ENCODE measurements around the gene CDH22. TPM values are rescaled to one million over a fixed set of nuclear protein-coding genes. Genes with fewer than 3 reads are reported as not detected.

Gene CDH22
- total RNA-seq, 1 donor from 2014 or later: 0.14 TPM

DNA sequence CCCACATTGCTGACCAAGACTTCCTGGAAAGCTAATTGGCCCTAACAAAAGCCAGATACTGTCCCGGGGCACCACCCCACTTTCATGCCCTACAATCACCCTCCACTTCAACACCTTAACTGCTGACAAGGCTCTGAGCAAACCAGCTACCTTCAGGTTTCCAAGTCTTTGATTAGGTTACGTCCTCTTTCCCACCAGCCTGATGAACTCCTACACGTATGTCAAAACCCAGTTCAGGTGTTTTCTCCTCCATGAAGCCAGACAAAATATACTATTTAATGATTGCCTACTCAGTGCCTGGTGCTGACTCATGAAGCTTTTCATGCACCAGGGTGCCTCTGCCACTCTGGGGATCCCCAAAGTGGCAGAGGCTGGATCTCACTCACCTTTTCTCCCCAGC, 58.6 kb downstream of the CDH22 start:
- no peak for DNase-seq (ENCODE audit: low spot score, unreplicated experiment)
- peaks cover 88% of the 10 kb centered on the region for H3K27me3 Mint-ChIP-seq
- no peak overlapping the region for H3K4me3 Mint-ChIP-seq (ENCODE audit: low read depth)
- H3K27ac Mint-ChIP-seq: no peak overlapping the region
- TF ChIP-seq, protein P1, sequence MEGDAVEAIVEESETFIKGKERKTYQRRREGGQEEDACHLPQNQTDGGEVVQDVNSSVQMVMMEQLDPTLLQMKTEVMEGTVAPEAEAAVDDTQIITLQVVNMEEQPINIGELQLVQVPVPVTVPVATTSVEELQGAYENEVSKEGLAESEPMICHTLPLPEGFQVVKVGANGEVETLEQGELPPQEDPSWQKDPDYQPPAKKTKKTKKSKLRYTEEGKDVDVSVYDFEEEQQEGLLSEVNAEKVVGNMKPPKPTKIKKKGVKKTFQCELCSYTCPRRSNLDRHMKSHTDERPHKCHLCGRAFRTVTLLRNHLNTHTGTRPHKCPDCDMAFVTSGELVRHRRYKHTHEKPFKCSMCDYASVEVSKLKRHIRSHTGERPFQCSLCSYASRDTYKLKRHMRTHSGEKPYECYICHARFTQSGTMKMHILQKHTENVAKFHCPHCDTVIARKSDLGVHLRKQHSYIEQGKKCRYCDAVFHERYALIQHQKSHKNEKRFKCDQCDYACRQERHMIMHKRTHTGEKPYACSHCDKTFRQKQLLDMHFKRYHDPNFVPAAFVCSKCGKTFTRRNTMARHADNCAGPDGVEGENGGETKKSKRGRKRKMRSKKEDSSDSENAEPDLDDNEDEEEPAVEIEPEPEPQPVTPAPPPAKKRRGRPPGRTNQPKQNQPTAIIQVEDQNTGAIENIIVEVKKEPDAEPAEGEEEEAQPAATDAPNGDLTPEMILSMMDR (IDR thresholded peaks at IDR 0.05; ENCODE audit: unreplicated experiment): no peak
- no peaks in the 10 kb centered on the region for H3K4me1 Mint-ChIP-seq (ENCODE audit: low read depth)
- no peaks in the 10 kb centered on the region for H3K36me3 Mint-ChIP-seq (ENCODE audit: insufficient read depth)
- H3K9me3 Mint-ChIP-seq (ENCODE audit: low read depth): no peaks in the 10 kb centered on the region

DNA sequence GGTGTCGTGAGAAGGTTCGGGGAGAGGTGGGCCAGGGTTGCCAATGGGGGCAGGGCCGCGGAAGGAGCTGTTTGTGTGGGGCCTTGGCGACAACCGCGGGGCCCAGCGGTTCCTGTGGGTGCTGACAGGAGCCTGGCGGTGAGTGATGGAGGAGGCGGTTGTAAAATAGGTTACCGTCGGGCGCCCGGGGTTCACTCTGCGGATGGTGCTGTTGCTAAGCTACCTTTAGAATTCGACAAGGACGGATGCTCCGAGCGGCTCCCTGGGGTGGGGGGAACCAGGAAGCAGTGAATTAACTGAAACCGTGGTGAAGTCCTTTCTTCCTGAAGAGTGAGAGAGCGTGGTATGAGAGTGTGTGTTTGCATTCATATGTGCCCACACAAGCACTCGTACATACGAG, 61.7 kb downstream of the CDH22 start:
- peaks cover 73% of the 10 kb centered on the region for H3K27me3 Mint-ChIP-seq
- H3K27ac Mint-ChIP-seq: no peak overlapping the region
- H3K9me3 Mint-ChIP-seq (ENCODE audit: low read depth): no peaks in the 10 kb centered on the region
- no peaks in the 10 kb centered on the region for H3K36me3 Mint-ChIP-seq (ENCODE audit: insufficient read depth)
- no peaks in the 10 kb centered on the region for H3K4me1 Mint-ChIP-seq (ENCODE audit: low read depth)
- DNase-seq (ENCODE audit: low spot score, unreplicated experiment): no peak
- TF ChIP-seq, protein P1 (IDR thresholded peaks at IDR 0.05; ENCODE audit: unreplicated experiment): no peak
- no peak overlapping the region for H3K4me3 Mint-ChIP-seq (ENCODE audit: low read depth)

DNA sequence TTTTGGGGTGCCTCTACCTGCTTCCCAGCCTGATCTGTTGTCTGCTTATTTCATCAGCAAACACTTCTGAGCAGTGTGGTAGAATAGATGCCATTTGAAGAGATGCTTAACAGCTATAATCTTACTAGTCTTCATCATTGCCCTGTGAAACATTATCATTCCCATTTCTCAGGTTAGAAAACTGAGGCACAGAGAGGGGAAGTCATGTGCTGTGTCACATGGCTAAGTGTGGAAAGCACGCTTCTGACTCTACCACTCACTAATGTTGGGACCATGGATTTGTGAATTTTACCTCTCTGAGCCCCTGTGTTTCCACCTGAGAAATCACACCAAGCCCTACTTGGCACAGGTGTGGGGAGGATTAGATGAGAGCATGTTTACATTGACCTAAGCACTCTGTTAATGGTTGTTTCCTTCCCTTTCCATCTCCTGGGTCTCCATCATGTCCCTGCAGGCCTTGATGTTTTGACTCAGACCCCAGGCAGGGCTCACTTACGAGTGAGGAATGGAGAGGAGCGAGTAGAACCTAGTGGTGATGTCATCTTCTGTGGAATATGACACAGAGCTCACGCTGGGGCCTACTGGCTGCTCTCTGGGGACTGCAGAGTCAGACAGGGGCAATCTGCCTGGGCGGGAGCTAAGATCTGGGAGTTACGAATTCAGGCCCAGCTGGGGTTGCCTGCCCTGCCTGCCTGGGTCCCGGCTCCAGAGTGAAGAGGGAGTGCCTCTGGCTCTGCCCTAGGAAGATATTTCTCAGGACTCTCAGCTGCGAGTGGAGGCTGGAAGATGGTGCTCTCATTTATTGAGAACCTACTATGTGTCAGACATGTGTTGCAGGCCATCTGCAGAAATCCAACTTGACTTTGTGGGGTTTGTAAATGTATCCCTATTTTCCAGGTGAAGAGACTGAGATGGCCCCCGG, 64.3 kb downstream of the CDH22 start:
- TF ChIP-seq, protein P1 (IDR thresholded peaks at IDR 0.05; ENCODE audit: unreplicated experiment): no peak
- Mint-ChIP-seq H3K27ac (no peak overlapping the region), H3K36me3 (ENCODE audit: insufficient read depth) (no peaks in the 10 kb centered on the region), H3K4me1 (ENCODE audit: low read depth) (no peaks in the 10 kb centered on the region), H3K4me3 (ENCODE audit: low read depth) (no peak overlapping the region), H3K27me3 (peaks cover 57% of the 10 kb centered on the region), H3K9me3 (ENCODE audit: low read depth) (no peaks in the 10 kb centered on the region)
- no peak for DNase-seq (ENCODE audit: low spot score, unreplicated experiment)

DNA sequence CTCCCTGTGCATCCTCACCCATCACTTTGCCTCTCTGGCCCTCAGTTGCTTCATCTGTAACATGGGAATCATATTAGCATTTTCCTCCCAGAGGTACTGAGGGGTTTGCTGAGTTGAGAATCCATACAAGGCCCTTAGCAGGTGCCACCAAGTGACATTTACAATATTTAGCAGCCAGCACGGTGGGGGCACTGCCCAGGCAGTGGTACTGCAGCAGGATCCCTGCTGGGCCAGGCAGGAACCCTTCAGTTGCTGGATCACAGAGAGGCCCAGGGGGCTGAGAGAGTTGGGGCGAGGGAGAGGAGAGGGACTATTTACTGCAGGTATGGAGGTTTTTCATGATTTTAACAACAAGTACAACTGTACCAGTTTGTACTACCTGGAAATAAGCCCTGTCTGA, 65.9 kb downstream of the CDH22 start:
- no peaks in the 10 kb centered on the region for H3K36me3 Mint-ChIP-seq (ENCODE audit: insufficient read depth)
- TF ChIP-seq, protein P1 (IDR thresholded peaks at IDR 0.05; ENCODE audit: unreplicated experiment): no peak
- no peak overlapping the region for H3K4me3 Mint-ChIP-seq (ENCODE audit: low read depth)
- H3K9me3 Mint-ChIP-seq (ENCODE audit: low read depth): no peaks in the 10 kb centered on the region
- H3K4me1 Mint-ChIP-seq (ENCODE audit: low read depth): no peaks in the 10 kb centered on the region
- H3K27ac Mint-ChIP-seq: no peak overlapping the region
- no peak for DNase-seq (ENCODE audit: low spot score, unreplicated experiment)
- peaks cover 47% of the 10 kb centered on the region for H3K27me3 Mint-ChIP-seq

DNA sequence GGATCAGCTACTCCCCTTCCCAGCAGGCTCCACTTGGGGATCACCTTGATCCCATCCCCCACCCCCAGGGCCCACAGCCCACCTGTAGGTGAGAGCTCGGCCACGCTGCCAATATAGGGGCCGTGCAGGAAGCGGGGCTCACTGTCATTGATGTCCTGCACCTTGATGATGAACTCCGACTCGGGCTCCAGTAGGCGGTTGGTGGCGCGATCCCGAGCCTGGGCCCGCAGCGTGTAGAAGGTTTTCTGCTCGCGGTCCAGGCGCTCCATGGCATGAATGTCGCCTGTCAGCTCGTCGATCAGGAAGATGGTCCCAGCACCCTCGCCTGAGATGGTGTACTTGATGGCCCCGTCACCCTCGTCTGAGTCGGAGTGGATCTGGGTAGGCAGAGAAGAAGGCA, 67.4 kb downstream of the CDH22 start:
- Mint-ChIP-seq H3K4me3 (ENCODE audit: low read depth) (no peak overlapping the region), H3K27ac (no peak overlapping the region), H3K36me3 (ENCODE audit: insufficient read depth) (no peaks in the 10 kb centered on the region), H3K9me3 (ENCODE audit: low read depth) (no peaks in the 10 kb centered on the region), H3K27me3 (peaks cover 41% of the 10 kb centered on the region), H3K4me1 (ENCODE audit: low read depth) (no peaks in the 10 kb centered on the region)
- no peak for DNase-seq (ENCODE audit: low spot score, unreplicated experiment)
- TF ChIP-seq, protein P1 (IDR thresholded peaks at IDR 0.05; ENCODE audit: unreplicated experiment): no peak

Data from progenitor cell of endocrine pancreas (in vitro differentiated cells).